Activated T-helper 17 cell treated with anti-CD3 and anti-CD28 coated beads, Interleukin-2, amount 50 U/mL, for 72 hours (primary cell): ENCODE results near the gene VPS54. TPM values are rescaled to one million over a fixed set of nuclear protein-coding genes. Genes with fewer than 3 reads are reported as not detected.
A peak's percentile ranks its signal among the peaks of the same experiment; 100 is the strongest.

Experiments used
- ATAC-seq: fragments of 150-1000 bp; cut with Tn5 transposase; replicated peaks from 2 replicates; pipeline ENCODE4 v1.10.0; 2021; ENCODE audit warnings: mild to moderate bottlenecking, moderate library complexity
- H3K27ac Mint-ChIP-seq: one replicate; pipeline ENCODE4 v1.8.0; 2022; ENCODE audit warnings: mixed read lengths
- H3K27me3 Mint-ChIP-seq: one replicate; pipeline ENCODE4 v1.8.0; 2022; ENCODE audit warnings: mixed read lengths
- H3K36me3 Mint-ChIP-seq: one replicate; pipeline ENCODE4 v1.8.0; 2022; ENCODE audit warnings: low read depth, mild to moderate bottlenecking, mixed read lengths
- H3K4me1 Mint-ChIP-seq: one replicate; pipeline ENCODE4 v1.8.0; 2022; ENCODE audit warnings: mixed read lengths
- H3K4me3 Mint-ChIP-seq: one replicate; pipeline ENCODE4 v1.8.0; 2022; ENCODE audit warnings: mild to moderate bottlenecking, mixed read lengths
- H3K9me3 Mint-ChIP-seq: one replicate; pipeline ENCODE4 v1.8.0; 2022; ENCODE audit warnings: mixed read lengths
- total RNA-seq, 2 donors: library from RNA; stranded (reverse); gene quantifications; one replicate each; pipeline ENCODE4 v1.2.3, GENCODE V29; 2022

VPS54 gene
- total RNA-seq, result 10 to 100 TPM in 1 of 2 donors, 1 to 10 TPM in 1; 7.9 to 13.7 TPM

- Mint-ChIP-seq H3K4me1 (peaks cover 16% of the 10 kb centered on the region), H3K27me3 (no peaks in the 10 kb centered on the region), H3K27ac (peak within 1 kb of the TSS; percentile 100), H3K4me3 (peak within 1 kb of the TSS; percentile 99), H3K36me3 (peaks cover 8% of the 10 kb centered on the region), H3K9me3 (no peaks in the 10 kb centered on the region)
- ATAC-seq, result peak; percentile 76
Observed at GRCh38 chr2:64019083-64019974, at the start of gene VPS54. VPS54 (minus strand) TSS chr2:64019428; CDS start chr2:63983999, 35,429 bp downstream.

GRCh38 chr2:64067326-64067725 lies 48.1 kb upstream of the VPS54 start:
- Mint-ChIP-seq H3K4me3 (no peak overlapping the region), H3K4me1 (peaks cover 13% of the 10 kb centered on the region), H3K9me3 (no peaks in the 10 kb centered on the region), H3K36me3 (no peaks in the 10 kb centered on the region), H3K27me3 (no peaks in the 10 kb centered on the region), H3K27ac (no peak overlapping the region)
- ATAC-seq, result no peak

- Mint-ChIP-seq H3K36me3 (no peaks in the 10 kb centered on the region), H3K27ac (peak overlapping the region; percentile 42), H3K9me3 (no peaks in the 10 kb centered on the region), H3K27me3 (no peaks in the 10 kb centered on the region), H3K4me3 (no peak overlapping the region), H3K4me1 (peaks cover 13% of the 10 kb centered on the region)
- no peak for ATAC-seq
Observed at GRCh38 chr2:64065516-64065915, 46.3 kb upstream of the VPS54 start.

GRCh38 chr2:64063924-64064331 lies 44.7 kb upstream of the VPS54 start:
- H3K27me3 Mint-ChIP-seq, result no peaks in the 10 kb centered on the region
- peak overlapping the region; percentile 7 for H3K27ac Mint-ChIP-seq
- ATAC-seq, result no peak
- no peaks in the 10 kb centered on the region for H3K36me3 Mint-ChIP-seq
- H3K9me3 Mint-ChIP-seq, result no peaks in the 10 kb centered on the region
- H3K4me3 Mint-ChIP-seq, result no peak overlapping the region
- peaks cover 13% of the 10 kb centered on the region for H3K4me1 Mint-ChIP-seq

GRCh38 chr2:64063454-64063853 lies 44.2 kb upstream of the VPS54 start:
- Mint-ChIP-seq H3K27ac (peak overlapping the region; percentile 7), H3K27me3 (no peaks in the 10 kb centered on the region), H3K36me3 (no peaks in the 10 kb centered on the region), H3K4me3 (no peak overlapping the region), H3K4me1 (peaks cover 13% of the 10 kb centered on the region), H3K9me3 (no peaks in the 10 kb centered on the region)
- no peak for ATAC-seq

- Mint-ChIP-seq H3K36me3 (no peaks in the 10 kb centered on the region), H3K9me3 (no peaks in the 10 kb centered on the region), H3K4me1 (peaks cover 13% of the 10 kb centered on the region), H3K4me3 (no peak overlapping the region), H3K27me3 (no peaks in the 10 kb centered on the region), H3K27ac (no peak overlapping the region)
- ATAC-seq, result no peak
Observed at GRCh38 chr2:64062840-64063239, 43.6 kb upstream of the VPS54 start.

GRCh38 chr2:64059270-64059669 lies 40.0 kb upstream of the VPS54 start:
- no peak overlapping the region for H3K4me3 Mint-ChIP-seq
- no peaks in the 10 kb centered on the region for H3K36me3 Mint-ChIP-seq
- ATAC-seq, result no peak
- H3K9me3 Mint-ChIP-seq, result no peaks in the 10 kb centered on the region
- no peaks in the 10 kb centered on the region for H3K27me3 Mint-ChIP-seq
- peaks cover 6% of the 10 kb centered on the region for H3K4me1 Mint-ChIP-seq
- H3K27ac Mint-ChIP-seq, result no peak overlapping the region

GRCh38 chr2:64056021-64056420 lies 36.8 kb upstream of the VPS54 start:
- Mint-ChIP-seq H3K9me3 (no peaks in the 10 kb centered on the region), H3K27me3 (no peaks in the 10 kb centered on the region), H3K4me3 (no peak overlapping the region), H3K36me3 (no peaks in the 10 kb centered on the region), H3K27ac (no peak overlapping the region), H3K4me1 (no peaks in the 10 kb centered on the region)
- ATAC-seq, result no peak

- no peak overlapping the region for H3K27ac Mint-ChIP-seq
- H3K4me1 Mint-ChIP-seq, result peaks cover 7% of the 10 kb centered on the region
- ATAC-seq, result no peak
- no peaks in the 10 kb centered on the region for H3K36me3 Mint-ChIP-seq
- H3K4me3 Mint-ChIP-seq, result no peak overlapping the region
- H3K27me3 Mint-ChIP-seq, result no peaks in the 10 kb centered on the region
- H3K9me3 Mint-ChIP-seq, result no peaks in the 10 kb centered on the region
Observed at GRCh38 chr2:64054161-64054915, 35.1 kb upstream of the VPS54 start.

GRCh38 chr2:64052463-64053241 lies 33.4 kb upstream of the VPS54 start:
- Mint-ChIP-seq H3K4me3 (no peak overlapping the region), H3K27me3 (no peaks in the 10 kb centered on the region), H3K36me3 (no peaks in the 10 kb centered on the region), H3K9me3 (no peaks in the 10 kb centered on the region), H3K4me1 (peaks cover 7% of the 10 kb centered on the region), H3K27ac (no peak overlapping the region)
- ATAC-seq, result no peak

- Mint-ChIP-seq H3K36me3 (no peaks in the 10 kb centered on the region), H3K4me1 (peaks cover 7% of the 10 kb centered on the region), H3K27ac (peak overlapping the region; percentile 69), H3K27me3 (no peaks in the 10 kb centered on the region), H3K9me3 (no peaks in the 10 kb centered on the region), H3K4me3 (no peak overlapping the region)
- peak; percentile 96 for ATAC-seq
Observed at GRCh38 chr2:64049633-64050220, 30.5 kb upstream of the VPS54 start.

- H3K27ac Mint-ChIP-seq, result no peak overlapping the region
- H3K9me3 Mint-ChIP-seq, result no peaks in the 10 kb centered on the region
- no peak for ATAC-seq
- no peak overlapping the region for H3K4me3 Mint-ChIP-seq
- H3K4me1 Mint-ChIP-seq, result peaks cover 7% of the 10 kb centered on the region
- H3K36me3 Mint-ChIP-seq, result no peaks in the 10 kb centered on the region
- no peaks in the 10 kb centered on the region for H3K27me3 Mint-ChIP-seq
Observed at GRCh38 chr2:64045938-64046337, 26.7 kb upstream of the VPS54 start.

- H3K4me3 Mint-ChIP-seq, result no peak overlapping the region
- H3K27me3 Mint-ChIP-seq, result no peaks in the 10 kb centered on the region
- H3K9me3 Mint-ChIP-seq, result no peaks in the 10 kb centered on the region
- peak overlapping the region; percentile 32 for H3K27ac Mint-ChIP-seq
- no peaks in the 10 kb centered on the region for H3K36me3 Mint-ChIP-seq
- ATAC-seq, result no peak
- H3K4me1 Mint-ChIP-seq, result peaks cover 27% of the 10 kb centered on the region
Observed at GRCh38 chr2:64040161-64040560, 20.9 kb upstream of the VPS54 start.
